UCSD-AML1 (cell line): ENCODE results near the gene TLE3.

ENCODE experiments used
- DNase-seq: peaks from one replicate; lab custom pipeline; 2025; ENCODE audit not compliant: unreplicated experiment; lab: John Stamatoyannopoulos, UW

Gene TLE3

GRCh38 chr15:70099167-70099966, 1.6 kb upstream of the TLE3 start:
- DNase-seq = peak; percentile 99

GRCh38 chr15:70098461-70099166, 897 bp upstream of the TLE3 start:
- DNase-seq = no peak

GRCh38 chr15:70098153-70098460, 390 bp upstream of the TLE3 start:
- no peak for DNase-seq

- DNase-seq = no peak
Measured at GRCh38 chr15:70097063-70097320, 725 bp downstream of the TLE3 start.

- peak; percentile 64 for DNase-seq
Measured at GRCh38 chr15:70096215-70097062, 1.3 kb downstream of the TLE3 start.

- DNase-seq = peak; percentile 64
Measured at GRCh38 chr15:70095408-70096214, 2.1 kb downstream of the TLE3 start.

- DNase-seq = no peak
Measured at GRCh38 chr15:70094690-70095311, 2.9 kb downstream of the TLE3 start.

GRCh38 chr15:70093481-70094319, 4.0 kb downstream of the TLE3 start:
- no peak for DNase-seq

- no peak for DNase-seq
Measured at GRCh38 chr15:70093070-70093469, 4.6 kb downstream of the TLE3 start.

- DNase-seq = no peak
Measured at GRCh38 chr15:70092464-70093027, 5.2 kb downstream of the TLE3 start.

- no peak for DNase-seq
Measured at GRCh38 chr15:70091726-70092463, 5.8 kb downstream of the TLE3 start.

GRCh38 chr15:70090436-70091296, 7.1 kb downstream of the TLE3 start:
- DNase-seq = no peak

GRCh38 chr15:70089692-70089971, 8.1 kb downstream of the TLE3 start:
- no peak for DNase-seq

- no peak for DNase-seq
Measured at GRCh38 chr15:70088887-70089691, 8.6 kb downstream of the TLE3 start.

GRCh38 chr15:70088455-70088854, 9.3 kb downstream of the TLE3 start:
- DNase-seq = no peak

- DNase-seq = no peak
Measured at GRCh38 chr15:70087708-70088352, 9.9 kb downstream of the TLE3 start.

- no peak for DNase-seq
Measured at GRCh38 chr15:70086636-70087035, 11.1 kb downstream of the TLE3 start.
